ENCODE results near the gene ASCL2.

ASCL2 gene

GRCh38 chr11:2224254-2224653 lies 46.1 kb downstream of the ASCL2 start:
- DNase-seq (ENCODE audit: low spot score), result no peak

GRCh38 chr11:2223153-2223794 lies 47.1 kb downstream of the ASCL2 start:
- DNase-seq (ENCODE audit: low spot score), result no peak

GRCh38 chr11:2222451-2222850 lies 47.9 kb downstream of the ASCL2 start:
- DNase-seq (ENCODE audit: low spot score), result no peak

GRCh38 chr11:2221591-2221990 lies 48.8 kb downstream of the ASCL2 start:
- no peak for DNase-seq (ENCODE audit: low spot score)

GRCh38 chr11:2221024-2221423 lies 49.4 kb downstream of the ASCL2 start:
- no peak for DNase-seq (ENCODE audit: low spot score)

- DNase-seq (ENCODE audit: low spot score), result no peak
Measured at GRCh38 chr11:2220173-2220771, 50.1 kb downstream of the ASCL2 start.

- DNase-seq (ENCODE audit: low spot score), result no peak
Measured at GRCh38 chr11:2219318-2220017, 50.9 kb downstream of the ASCL2 start.
